ENCODE measurements around the gene ADCY5.

GRCh38 chr3:123420416-123420968 lies 28.4 kb downstream of the ADCY5 start:
- TF ChIP-seq EZH2 (IDR thresholded peaks at IDR 0.05; ENCODE audit: borderline replicate concordance, insufficient read depth, low read depth, low read length, poor library complexity, severe bottlenecking) (no peak), CTCF (IDR thresholded peaks at IDR 0.05) (no peak)
